Adrenal gland (tissue), 5 donors: ENCODE measurements around the gene USF1.

ENCODE experiments used
- POLR2A ChIP-seq, 2 donors: fragments of 450-650 bp; IDR thresholded peaks; one replicate each; pipeline ENCODE4 v1.6.1; 2017; ENCODE audit warnings: antibody characterized with exemption in 2 of 2, mild to moderate bottlenecking in 2 of 2, moderate library complexity in 1 of 2
- TF ChIP-seq, protein P1 (sequence below), 6 experiments: fragments of 450-650 bp in 4 of 6; fragments of 200-600 bp in 2 of 6; sonication (generic) in 1 of 6; IDR thresholded peaks; 1 replicate in 5 of 6; 2 replicates in 1 of 6; pipeline versions ENCODE4 v1.5.1 to v1.8.0; 2016 to 2021; ENCODE audit warnings: antibody characterized with exemption in 6 of 6, mild to moderate bottlenecking in 2 of 6, moderate library complexity in 1 of 6
- donor health status: DM: no; HTN: no; CAD: no.

- TF ChIP-seq POLR2A (IDR thresholded peaks at IDR 0.05) = no peak
- TF ChIP-seq, protein P1, sequence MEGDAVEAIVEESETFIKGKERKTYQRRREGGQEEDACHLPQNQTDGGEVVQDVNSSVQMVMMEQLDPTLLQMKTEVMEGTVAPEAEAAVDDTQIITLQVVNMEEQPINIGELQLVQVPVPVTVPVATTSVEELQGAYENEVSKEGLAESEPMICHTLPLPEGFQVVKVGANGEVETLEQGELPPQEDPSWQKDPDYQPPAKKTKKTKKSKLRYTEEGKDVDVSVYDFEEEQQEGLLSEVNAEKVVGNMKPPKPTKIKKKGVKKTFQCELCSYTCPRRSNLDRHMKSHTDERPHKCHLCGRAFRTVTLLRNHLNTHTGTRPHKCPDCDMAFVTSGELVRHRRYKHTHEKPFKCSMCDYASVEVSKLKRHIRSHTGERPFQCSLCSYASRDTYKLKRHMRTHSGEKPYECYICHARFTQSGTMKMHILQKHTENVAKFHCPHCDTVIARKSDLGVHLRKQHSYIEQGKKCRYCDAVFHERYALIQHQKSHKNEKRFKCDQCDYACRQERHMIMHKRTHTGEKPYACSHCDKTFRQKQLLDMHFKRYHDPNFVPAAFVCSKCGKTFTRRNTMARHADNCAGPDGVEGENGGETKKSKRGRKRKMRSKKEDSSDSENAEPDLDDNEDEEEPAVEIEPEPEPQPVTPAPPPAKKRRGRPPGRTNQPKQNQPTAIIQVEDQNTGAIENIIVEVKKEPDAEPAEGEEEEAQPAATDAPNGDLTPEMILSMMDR (IDR thresholded peaks at IDR 0.05) = no peak
These were observed 13.9 kb downstream of the USF1 start for GRCh38 chr1:161031874-161032273.
